Prostate gland (tissue), 2 donors: Measurements from ENCODE around the gene ZC3HAV1. TPM values are rescaled to one million over a fixed set of nuclear protein-coding genes. Genes with fewer than 3 reads are reported as not detected.
"Not testable (repeated sequence)": the region's sequence is repeated elsewhere in the genome, so short reads cannot be mapped to it uniquely, and the experiment has no call there.

Experiments
- DNase-seq: peaks from one replicate; pipeline ENCODE4 v3.0.0-alpha.2; 2019; ENCODE audit warnings: low spot score
- H3K27ac ChIP-seq, 2 donors: fragments of 200-600 bp; sonication (generic); 2 replicates each; pipeline ENCODE4 v1.5.1; 2017 to 2019
- H3K27me3 ChIP-seq: fragments of 200-600 bp; sonication (generic); replicated peaks from 2 replicates; pipeline ENCODE4 v1.5.1; 2019; ENCODE audit not compliant: insufficient read depth
- H3K36me3 ChIP-seq, 2 donors: fragments of 200-600 bp; sonication (generic); 1 replicate in 1 of 2; 2 replicates in 1 of 2; pipeline versions ENCODE4 v1.5.1 to v1.8.1; 2017 to 2019
- H3K4me1 ChIP-seq: fragments of 200-600 bp; sonication (generic); replicated peaks from 2 replicates; pipeline ENCODE4 v1.5.1; 2019
- H3K4me3 ChIP-seq, 2 donors: fragments of 200-600 bp; sonication (generic); 2 replicates each; pipeline ENCODE4 v1.5.1; 2017 to 2019
- H3K9me3 ChIP-seq: fragments of 200-600 bp; sonication (generic); 2 replicates; pipeline ENCODE4 v1.5.1; 2017
- CTCF ChIP-seq, 4 experiments: fragments of 200-600 bp in 2 of 4; fragments of 450-650 bp in 2 of 4; sonication (generic) in 2 of 4; IDR thresholded peaks; 1 replicate in 3 of 4; 2 replicates in 1 of 4; pipeline ENCODE4 v1.5.1; 2016 to 2019; ENCODE audit warnings: antibody characterized with exemption in 4 of 4, mild to moderate bottlenecking in 2 of 4, moderate library complexity in 2 of 4
- POLR2A ChIP-seq: fragments of 450-650 bp; IDR thresholded peaks from one replicate; pipeline ENCODE4 v1.6.1; 2016; ENCODE audit warnings: antibody characterized with exemption, mild to moderate bottlenecking
- POLR2AphosphoS5 ChIP-seq: sonication (generic); formaldehyde crosslinking; IDR thresholded peaks from one replicate; pipeline ENCODE4 v1.6.1; 2017; ENCODE audit warnings: antibody characterized with exemption
- WGBS: methylation state at CpG from one replicate; pipeline ENCODE4 v1.1.5; 2018; 5-methylcytosine and 5-hydroxymethylcytosine counted together
- intact Hi-C: fragments of 100-400 bp; cut with DNase I; formaldehyde crosslinking; loops from one replicate; pipeline ENCODE4 v1.14.2; 2022
- total RNA-seq, 2 donors: library from RNA; depleted of rRNA; stranded (reverse); fragments of >200 nt; gene quantifications; one replicate each; pipeline ENCODE4 v1.1.0, GENCODE V29; 2016

ZC3HAV1 gene
- total RNA-seq, 2 donors from 2014 or later: 41.2 to 47.9 TPM

GRCh38 chr7:139094030-139094429 lies 15.5 kb downstream of the ZC3HAV1 start:
- Histone ChIP-seq H3K36me3 (no peaks in the 10 kb centered on the region), H3K4me3 (no peak overlapping the region), H3K4me1 (no peaks in the 10 kb centered on the region), H3K9me3 (no peaks in the 10 kb centered on the region), H3K27ac (no peak overlapping the region), H3K27me3 (no peaks in the 10 kb centered on the region)
- WGBS: 85% methylated on average over 3 of the region's 3 CpGs
- no peak for TF ChIP-seq POLR2AphosphoS5
- TF ChIP-seq CTCF (IDR thresholded peaks at IDR 0.05): no peak
- no peak for TF ChIP-seq POLR2A
- DNase-seq: no peak
- intact Hi-C loops: no loop called here

GRCh38 chr7:139093512-139093911 lies 16.0 kb downstream of the ZC3HAV1 start:
- intact Hi-C loops, H3K27me3 ChIP-seq, DNase-seq, H3K36me3 ChIP-seq, H3K27ac ChIP-seq, H3K4me3 ChIP-seq, H3K9me3 ChIP-seq, H3K4me1 ChIP-seq: not testable (repeated sequence)
- 90% methylated on average over 10 of the region's 10 CpGs for WGBS

- H3K27ac ChIP-seq: no peak overlapping the region
- WGBS: 84% methylated on average over 9 of the region's 9 CpGs
- no peak for DNase-seq
- no peaks in the 10 kb centered on the region for H3K27me3 ChIP-seq
- no peaks in the 10 kb centered on the region for H3K9me3 ChIP-seq
- TF ChIP-seq CTCF (IDR thresholded peaks at IDR 0.05) (no peak), POLR2A (no peak), POLR2AphosphoS5 (no peak)
- intact Hi-C loops: no loop called here
- H3K4me1 ChIP-seq: no peaks in the 10 kb centered on the region
- H3K36me3 ChIP-seq: no peaks in the 10 kb centered on the region
- H3K4me3 ChIP-seq: no peak overlapping the region
Measured at GRCh38 chr7:139092090-139092796, 17.3 kb downstream of the ZC3HAV1 start.

GRCh38 chr7:139091677-139091996 lies 17.9 kb downstream of the ZC3HAV1 start:
- Histone ChIP-seq H3K4me3 (no peak overlapping the region), H3K9me3 (no peaks in the 10 kb centered on the region), H3K36me3 (no peaks in the 10 kb centered on the region), H3K27me3 (no peaks in the 10 kb centered on the region), H3K4me1 (no peaks in the 10 kb centered on the region), H3K27ac (no peak overlapping the region)
- 84% methylated on average over 15 of the region's 15 CpGs for WGBS
- intact Hi-C loops: no loop called here
- no peak for DNase-seq
- TF ChIP-seq POLR2A (no peak), CTCF (IDR thresholded peaks at IDR 0.05) (no peak), POLR2AphosphoS5 (no peak)

- TF ChIP-seq CTCF (IDR thresholded peaks at IDR 0.05): no peak
- no peak for TF ChIP-seq POLR2AphosphoS5
- no peak for TF ChIP-seq POLR2A
Measured at GRCh38 chr7:139089118-139089517, 20.4 kb downstream of the ZC3HAV1 start.

More at GRCh38 chr7:139089118-139089517, 20.4 kb downstream of the ZC3HAV1 start:
- WGBS: 94% methylated on average over 2 of the region's 2 CpGs
- no peaks in the 10 kb centered on the region for H3K9me3 ChIP-seq
- no peaks in the 10 kb centered on the region for H3K27me3 ChIP-seq
- no peak overlapping the region for H3K27ac ChIP-seq
- H3K4me1 ChIP-seq: no peaks in the 10 kb centered on the region
- no peaks in the 10 kb centered on the region for H3K36me3 ChIP-seq
- H3K4me3 ChIP-seq: no peak overlapping the region
- no peak for DNase-seq
- intact Hi-C loops: no loop called here
